ENCODE results near the gene CD2BP2. TPM values are rescaled to one million over a fixed set of nuclear protein-coding genes. Genes with fewer than 3 reads are reported as not detected.

CD2BP2 gene
- total and polyA plus RNA-seq, 2 of the 13 experiments (the other 11 are each of a cell fraction or from before 2014, with no cell fraction given): 24.9 to 54.6 TPM

- intact Hi-C loops (cut with micrococcal nuclease; ENCODE audit: unreplicated experiment) (loop anchor here (1.0 to 2.0 kb wide), 2 partner anchors 17 to 56 kb away; partner anchors contain the start of gene ZNF48), in situ Hi-C loops (cut with HindIII; ENCODE audit: extremely low pct_ligation_motif_present, low pct_unique_long_range_greater_than_20kb) (no loop called here)
- Histone ChIP-seq H4K20me1 (ENCODE audit: insufficient read depth, low read length) (no peaks in the 10 kb centered on the region), H2AFZ (ENCODE audit: low read length) (peak overlapping the region; percentile 8), H3K4me2 (ENCODE audit: low read depth, low read length) (peak overlapping the region; percentile 97), H3K9ac (ENCODE audit: insufficient read depth, low read depth, low read length) (peak overlapping the region; percentile 78), H3K4me1 (ENCODE audit: insufficient read depth, low read length) (peaks cover 52% of the 10 kb centered on the region), H3K4me3 (replicated peaks in 1 of 3; ENCODE audit: insufficient read depth in 1 of 3, low read depth in 2 of 3, low read length in 3 of 3) (peak overlapping the region; percentile 71 to 97 (median 80)), H3K27ac (ENCODE audit: extremely low read length, insufficient read depth, low read length) (peak overlapping the region; percentile 90), H3K9me3 (ENCODE audit: low read length) (no peaks in the 10 kb centered on the region), H3K79me2 (ENCODE audit: insufficient read depth, low read length) (peaks cover 2% of the 10 kb centered on the region), H3K36me3 (replicated peaks in 1 of 2; ENCODE audit: control insufficient read depth in 1 of 2, insufficient read depth in 2 of 2, low read length in 2 of 2) (no peaks in the 10 kb centered on the region), H3K27me3 (ENCODE audit: control insufficient read depth in 1 of 2, insufficient read depth in 2 of 2, low read length in 2 of 2) (no peaks in the 10 kb centered on the region)
- ChIA-PET CTCF (ENCODE audit: low intra/inter-chr PET ratio, low total read pairs) (no interaction called here), POLR2A (interaction anchor here (0.8 to 2.0 kb wide), 7 partner anchors 14 to 31 kb away, joined by 3 to 7 read pairs (median 5); partner anchors contain the start of genes CD2BP2 and ZNF48)
- FAIRE-seq (peak; percentile 94), ATAC-seq (peak; percentile 92), DNase-seq (ENCODE audit: low spot score) (peak; percentile 95)
- no TSS peak for BruUV-seq (replicated peaks)
- WGBS (ENCODE audit: low lambda C conversion rate): 1% methylated on average over 54 of the region's 67 CpGs
- TF ChIP-seq HOXA9 (CRISPR knock-in tag; IDR thresholded peaks at IDR 0.05; ENCODE audit: borderline replicate concordance): 0 out of 2 replicates have a peak, but pooled peaks have one; percentile 71
- peak; percentile 80 for TF ChIP-seq PTBP1 (IDR thresholded peaks at IDR 0.05; ENCODE audit: low read depth, low read length, poor library complexity, severe bottlenecking)
- 0 out of 2 replicates have a peak, but pooled peaks have one; percentile 56 for TF ChIP-seq NFAT5 (CRISPR knock-in tag; IDR thresholded peaks at IDR 0.05)
- 0 out of 2 replicates have a peak, but pooled peaks have one; percentile 57 for TF ChIP-seq ATAD3A (CRISPR knock-in tag; IDR thresholded peaks at IDR 0.05)
- no peak for TF ChIP-seq ZNF780A (CRISPR knock-in tag; IDR thresholded peaks at IDR 0.05)
- TF ChIP-seq ZBTB44 (CRISPR knock-in tag; IDR thresholded peaks at IDR 0.05): no peak
- TF ChIP-seq NR1H2 (CRISPR knock-in tag; IDR thresholded peaks at IDR 0.05; ENCODE audit: borderline replicate concordance, low read depth): peak; percentile 73; the same call in 1 of the 2 replicates
- peak; percentile 75; the same call in 1 of the 2 replicates for TF ChIP-seq ZFP41 (CRISPR knock-in tag; IDR thresholded peaks at IDR 0.05; ENCODE audit: borderline replicate concordance)
- TF ChIP-seq ZNF569 (CRISPR knock-in tag; IDR thresholded peaks at IDR 0.05; ENCODE audit: borderline replicate concordance): peak; percentile 57; the same call in 1 of the 2 replicates
- TF ChIP-seq ZNF224 (CRISPR knock-in tag; IDR thresholded peaks at IDR 0.05): peak; percentile 88; the same call in 1 of the 2 replicates
- no peak for TF ChIP-seq ZNF597 (CRISPR knock-in tag; IDR thresholded peaks at IDR 0.05)
- peak; percentile 79; the same call in 1 of the 2 replicates for TF ChIP-seq KLF12 (CRISPR knock-in tag; IDR thresholded peaks at IDR 0.05; ENCODE audit: borderline replicate concordance)
- TF ChIP-seq DNMT1 (CRISPR knock-in tag; IDR thresholded peaks at IDR 0.05): 0 out of 2 replicates have a peak, but pooled peaks have one; percentile 57
- peak; percentile 86; the same call in 1 of the 2 replicates for TF ChIP-seq PCBP1 (IDR thresholded peaks at IDR 0.05; ENCODE audit: borderline replicate concordance, low read depth, low read length)
Observed at GRCh38 chr16:30378236-30379157, 23.4 kb upstream of the CD2BP2 start.
